Panc1 (cell line): Measurements from ENCODE around the gene LSM12. TPM values are rescaled to one million over a fixed set of nuclear protein-coding genes. Genes with fewer than 3 reads are reported as not detected.

Experiments used
- ATAC-seq: fragments of 200-7000 bp; cut with Tn5 transposase; 2 replicates; pipeline ENCODE4 v1.9.1; 2020; ENCODE audit warnings: mild to moderate bottlenecking, moderate library complexity
- BruUV-seq: library from RNA; stranded (reverse); fragments of 400-500 nt; replicated peaks from 2 replicates; lab custom pipeline; 2021; lab: Mats Ljungman, UMichigan
- CTCF ChIA-PET: fragments of 300-600 bp; sonication (Branson Sonifier 250); formaldehyde crosslinking; loops from one replicate; lab custom pipeline; 2022; ENCODE audit warnings: antibody characterized with exemption; lab: Charles Lee
- POLR2A ChIA-PET: fragments of 300-600 bp; sonication (Branson Sonifier 250); formaldehyde crosslinking; loops from one replicate; lab custom pipeline; 2022; ENCODE audit warnings: antibody characterized with exemption; lab: Charles Lee
- DNase-seq: peaks from one replicate; pipeline ENCODE4 v3.0.0-alpha.2; 2010; ENCODE audit warnings: low read depth, low spot score
- H3K27ac ChIP-seq: 2 replicates; pipeline ENCODE4 v1.5.1; 2011; ENCODE audit warnings: mild to moderate bottlenecking, low read length, inconsistent platforms
- H3K27me3 ChIP-seq: fragments of 200-500 bp; sonication (Bioruptor generic); 2 replicates; pipeline ENCODE4 v1.6.0; 2014; ENCODE audit warnings: low read length, inconsistent platforms; ENCODE audit not compliant: control insufficient read depth, insufficient read depth
- H3K36me3 ChIP-seq: fragments of 200-500 bp; sonication (Bioruptor generic); 2 replicates; pipeline ENCODE4 v1.5.1; 2014; ENCODE audit warnings: inconsistent platforms, mild to moderate bottlenecking, low read length, moderate library complexity; ENCODE audit not compliant: control insufficient read depth, insufficient read depth
- H3K4me1 ChIP-seq: 2 replicates; pipeline ENCODE4 v1.5.1; 2011; ENCODE audit warnings: inconsistent platforms, mild to moderate bottlenecking, low read length, moderate library complexity; ENCODE audit not compliant: control insufficient read depth, insufficient read depth
- H3K4me3 ChIP-seq, 2 experiments: 2 replicates each; pipeline ENCODE4 v1.5.1; 2011 to 2012; ENCODE audit warnings: low read depth in 2 of 2, low read length in 2 of 2, mild to moderate bottlenecking in 2 of 2, inconsistent platforms in 1 of 2, moderate library complexity in 1 of 2
- H3K9me3 ChIP-seq: fragments of 200-500 bp; sonication (Bioruptor generic); 2 replicates; pipeline ENCODE4 v1.5.1; 2014; ENCODE audit warnings: low read depth, mild to moderate bottlenecking, inconsistent platforms, low read length, moderate library complexity; ENCODE audit not compliant: control insufficient read depth, insufficient read depth
- CTCF ChIP-seq: fragments of 450-650 bp; IDR thresholded peaks from 2 replicates; pipeline ENCODE4 v1.5.1; 2017; ENCODE audit warnings: mild to moderate bottlenecking
- POLR2AphosphoS5 ChIP-seq: IDR thresholded peaks from 2 replicates; pipeline ENCODE4 v1.6.1; 2012; ENCODE audit warnings: mild to moderate bottlenecking, low read depth, low read length, moderate library complexity
- REST ChIP-seq, 2 experiments: IDR thresholded peaks; 2 replicates each; pipeline ENCODE4 v1.6.1; 2011 to 2012; ENCODE audit warnings: low read depth in 2 of 2, control low read depth in 1 of 2, low read length in 1 of 2, mild to moderate bottlenecking in 1 of 2, moderate library complexity in 1 of 2; ENCODE audit not compliant: insufficient read depth in 1 of 2
- SIN3A ChIP-seq: IDR thresholded peaks from 2 replicates; pipeline ENCODE4 v1.6.1; 2012; ENCODE audit warnings: low read depth, mild to moderate bottlenecking, low read length, moderate library complexity, borderline replicate concordance; ENCODE audit not compliant: insufficient read depth
- TCF7L2 ChIP-seq: IDR thresholded peaks from 2 replicates; pipeline ENCODE4 v1.6.1; 2011; ENCODE audit warnings: mild to moderate bottlenecking, low read depth, low read length, inconsistent platforms
- in situ Hi-C: cut with HindIII; loops from 2 replicates; pipeline ENCODE4 v1.10.0; 2016; ENCODE audit warnings: low sequenced_read_pairs, low pct_unique_long_range_greater_than_20kb
- intact Hi-C: fragments of 100-400 bp; cut with micrococcal nuclease; formaldehyde crosslinking; loops from one replicate; pipeline ENCODE4 v1.10.0; 2022; ENCODE audit not compliant: unreplicated experiment
- total RNA-seq: library from RNA; stranded (reverse); gene quantifications from one replicate; pipeline ENCODE4 v1.2.1, GENCODE V29; 2021; ENCODE audit not compliant: unreplicated experiment

Gene LSM12
- total RNA-seq, 1 experiment from 2014 or later = 73.0 TPM

GRCh38 chr17:44097110-44097958 is 30.9 kb upstream of the LSM12 start:
- Histone ChIP-seq H3K4me3 (no peak overlapping the region), H3K36me3 (no peaks in the 10 kb centered on the region), H3K4me1 (peaks cover 20% of the 10 kb centered on the region), H3K27ac (peak overlapping the region; percentile 18; the same call in 1 of the 2 replicates), H3K9me3 (no peaks in the 10 kb centered on the region), H3K27me3 (no peaks in the 10 kb centered on the region)
- peak; percentile 76 for ATAC-seq
- ChIA-PET POLR2A (no interaction called here), CTCF (no interaction called here)
- BruUV-seq = no TSS peak
- DNase-seq = no peak
- intact Hi-C loops (no loop called here), in situ Hi-C loops (no loop called here)
- TF ChIP-seq POLR2AphosphoS5 (no peak), TCF7L2 (peak; percentile 73), SIN3A (no peak), REST (IDR thresholded peaks at IDR 0.05; ENCODE audit: insufficient read depth in 1 of 2, low read depth in 2 of 2, low read length in 1 of 2) (no peak), CTCF (no peak)

- intact Hi-C loops = no loop called here
- ChIA-PET POLR2A (no interaction called here), CTCF (no interaction called here)
- peak overlapping the region in 1 of 2 experiments; percentile 12; a peak in 1 of 4 replicates for H3K4me3 ChIP-seq
- no peaks in the 10 kb centered on the region for H3K9me3 ChIP-seq
- H3K4me1 ChIP-seq = peaks cover 20% of the 10 kb centered on the region
- in situ Hi-C loops = no loop called here
- H3K36me3 ChIP-seq = no peaks in the 10 kb centered on the region
- TF ChIP-seq CTCF = no peak
- TF ChIP-seq SIN3A = no peak
- no peak for TF ChIP-seq REST (IDR thresholded peaks at IDR 0.05; ENCODE audit: insufficient read depth in 1 of 2, low read depth in 2 of 2, low read length in 1 of 2)
- TF ChIP-seq TCF7L2 = no peak
- TF ChIP-seq POLR2AphosphoS5 = no peak
- peak overlapping the region; percentile 85 for H3K27ac ChIP-seq
- ATAC-seq = peak; percentile 61
- no peaks in the 10 kb centered on the region for H3K27me3 ChIP-seq
- BruUV-seq = no TSS peak
- no peak for DNase-seq
Observed at GRCh38 chr17:44095647-44096496, 29.4 kb upstream of the LSM12 start.
